Ishikawa (cell line): Measurements from ENCODE around the gene LSM5.

Experiments used
- CEBPB ChIP-seq: IDR thresholded peaks from 2 replicates; pipeline ENCODE4 v1.6.1; 2012
- CREB1 ChIP-seq: IDR thresholded peaks from 2 replicates; pipeline ENCODE4 v1.6.1; 2012; ENCODE audit warnings: low read depth
- EGR1 ChIP-seq: IDR thresholded peaks from 2 replicates; pipeline ENCODE4 v1.6.1; 2012
- EP300 ChIP-seq: IDR thresholded peaks from 2 replicates; pipeline ENCODE4 v1.6.1; 2012; ENCODE audit warnings: borderline replicate concordance
- FOXM1 ChIP-seq: IDR thresholded peaks from 2 replicates; pipeline ENCODE4 v1.6.1; 2012; ENCODE audit warnings: low read depth, borderline replicate concordance
- NFIC ChIP-seq: IDR thresholded peaks from 2 replicates; pipeline ENCODE4 v1.6.1; 2012
- RAD21 ChIP-seq: IDR thresholded peaks from 2 replicates; pipeline ENCODE4 v1.6.1; 2012; ENCODE audit warnings: low read depth
- TAF1 ChIP-seq: IDR thresholded peaks from 2 replicates; pipeline ENCODE4 v1.6.1; 2012; ENCODE audit warnings: low read depth, mild to moderate bottlenecking
- TCF12 ChIP-seq: IDR thresholded peaks from 2 replicates; pipeline ENCODE4 v1.6.1; 2012; ENCODE audit warnings: low read depth
- TEAD4 ChIP-seq: IDR thresholded peaks from 2 replicates; pipeline ENCODE4 v1.6.1; 2012
- YY1 ChIP-seq: IDR thresholded peaks from 2 replicates; pipeline ENCODE4 v1.6.1; 2012; ENCODE audit warnings: low read depth
- ZBTB7A ChIP-seq: IDR thresholded peaks from 2 replicates; pipeline ENCODE4 v1.6.1; 2012; ENCODE audit warnings: low read depth
- TF ChIP-seq, protein P1 (sequence below): IDR thresholded peaks from 2 replicates; pipeline ENCODE4 v1.6.1; 2012
- TF ChIP-seq, protein P2 (sequence below): IDR thresholded peaks from 2 replicates; pipeline ENCODE4 v1.6.1; 2012; ENCODE audit warnings: low read depth, mild to moderate bottlenecking
- TF ChIP-seq, protein P3 (sequence below): IDR thresholded peaks from 2 replicates; pipeline ENCODE4 v1.6.1; 2012

LSM5 gene

DNA sequence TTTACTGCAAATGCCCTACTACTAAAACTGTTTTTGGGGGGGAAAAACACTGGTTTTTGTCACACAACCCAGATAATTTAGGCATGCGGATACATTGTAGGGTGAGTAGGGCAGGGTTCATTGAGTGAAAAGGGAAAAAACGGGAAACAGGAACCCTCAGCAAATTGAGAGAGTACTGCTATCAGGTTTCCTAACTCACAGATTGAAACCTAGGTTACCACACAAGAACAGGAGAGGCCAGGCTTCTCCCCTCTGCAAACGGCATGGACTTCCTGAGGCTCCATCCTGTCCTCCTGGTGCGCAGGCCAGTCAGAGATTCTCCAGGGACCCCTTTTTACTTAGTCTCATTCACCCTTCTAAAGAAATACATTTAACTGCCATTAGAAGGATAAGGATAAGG is 35.7 kb upstream of the LSM5 start:
- TF ChIP-seq, protein P1, sequence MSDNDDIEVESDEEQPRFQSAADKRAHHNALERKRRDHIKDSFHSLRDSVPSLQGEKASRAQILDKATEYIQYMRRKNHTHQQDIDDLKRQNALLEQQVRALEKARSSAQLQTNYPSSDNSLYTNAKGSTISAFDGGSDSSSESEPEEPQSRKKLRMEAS = no peak
- TF ChIP-seq TCF12 = no peak
- TF ChIP-seq FOXM1 = no peak
- TF ChIP-seq RAD21 = no peak
- TF ChIP-seq NFIC = no peak
- TF ChIP-seq, protein P2, sequence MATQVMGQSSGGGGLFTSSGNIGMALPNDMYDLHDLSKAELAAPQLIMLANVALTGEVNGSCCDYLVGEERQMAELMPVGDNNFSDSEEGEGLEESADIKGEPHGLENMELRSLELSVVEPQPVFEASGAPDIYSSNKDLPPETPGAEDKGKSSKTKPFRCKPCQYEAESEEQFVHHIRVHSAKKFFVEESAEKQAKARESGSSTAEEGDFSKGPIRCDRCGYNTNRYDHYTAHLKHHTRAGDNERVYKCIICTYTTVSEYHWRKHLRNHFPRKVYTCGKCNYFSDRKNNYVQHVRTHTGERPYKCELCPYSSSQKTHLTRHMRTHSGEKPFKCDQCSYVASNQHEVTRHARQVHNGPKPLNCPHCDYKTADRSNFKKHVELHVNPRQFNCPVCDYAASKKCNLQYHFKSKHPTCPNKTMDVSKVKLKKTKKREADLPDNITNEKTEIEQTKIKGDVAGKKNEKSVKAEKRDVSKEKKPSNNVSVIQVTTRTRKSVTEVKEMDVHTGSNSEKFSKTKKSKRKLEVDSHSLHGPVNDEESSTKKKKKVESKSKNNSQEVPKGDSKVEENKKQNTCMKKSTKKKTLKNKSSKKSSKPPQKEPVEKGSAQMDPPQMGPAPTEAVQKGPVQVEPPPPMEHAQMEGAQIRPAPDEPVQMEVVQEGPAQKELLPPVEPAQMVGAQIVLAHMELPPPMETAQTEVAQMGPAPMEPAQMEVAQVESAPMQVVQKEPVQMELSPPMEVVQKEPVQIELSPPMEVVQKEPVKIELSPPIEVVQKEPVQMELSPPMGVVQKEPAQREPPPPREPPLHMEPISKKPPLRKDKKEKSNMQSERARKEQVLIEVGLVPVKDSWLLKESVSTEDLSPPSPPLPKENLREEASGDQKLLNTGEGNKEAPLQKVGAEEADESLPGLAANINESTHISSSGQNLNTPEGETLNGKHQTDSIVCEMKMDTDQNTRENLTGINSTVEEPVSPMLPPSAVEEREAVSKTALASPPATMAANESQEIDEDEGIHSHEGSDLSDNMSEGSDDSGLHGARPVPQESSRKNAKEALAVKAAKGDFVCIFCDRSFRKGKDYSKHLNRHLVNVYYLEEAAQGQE = no peak
- TF ChIP-seq, protein P3, sequence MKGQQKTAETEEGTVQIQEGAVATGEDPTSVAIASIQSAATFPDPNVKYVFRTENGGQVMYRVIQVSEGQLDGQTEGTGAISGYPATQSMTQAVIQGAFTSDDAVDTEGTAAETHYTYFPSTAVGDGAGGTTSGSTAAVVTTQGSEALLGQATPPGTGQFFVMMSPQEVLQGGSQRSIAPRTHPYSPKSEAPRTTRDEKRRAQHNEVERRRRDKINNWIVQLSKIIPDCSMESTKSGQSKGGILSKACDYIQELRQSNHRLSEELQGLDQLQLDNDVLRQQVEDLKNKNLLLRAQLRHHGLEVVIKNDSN = no peak
- no peak for TF ChIP-seq EP300
- TF ChIP-seq YY1 = no peak
- no peak for TF ChIP-seq CEBPB
- TF ChIP-seq ZBTB7A = no peak
- no peak for TF ChIP-seq TEAD4

DNA sequence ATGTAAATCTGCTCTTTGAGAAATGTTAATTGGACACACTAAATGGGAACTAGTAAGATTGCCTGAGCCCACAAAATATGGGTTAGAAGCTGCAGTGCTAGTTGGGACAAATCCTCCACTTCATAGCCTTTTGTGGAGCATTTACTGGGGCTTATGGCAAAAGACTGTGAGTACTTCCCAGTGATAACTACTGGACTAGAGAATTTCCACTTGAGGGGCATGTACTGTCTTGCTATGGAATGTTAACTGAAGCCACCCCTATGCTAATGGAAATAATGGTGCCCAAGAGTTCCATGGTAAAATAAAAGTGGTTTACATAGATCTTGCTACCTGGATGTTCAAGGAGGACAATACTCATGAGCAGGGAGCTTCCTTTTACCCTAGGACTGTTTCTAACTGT is 34.5 kb upstream of the LSM5 start:
- TF ChIP-seq FOXM1 (no peak), TCF12 (no peak), EP300 (no peak), EGR1 (no peak), RAD21 (no peak), CREB1 (no peak), CEBPB (no peak), TAF1 (no peak), ZBTB7A (no peak), NFIC (no peak), TEAD4 (no peak), YY1 (no peak)
- TF ChIP-seq, protein P1 = no peak
- TF ChIP-seq, protein P3 = no peak
- TF ChIP-seq, protein P2 = no peak

- TF ChIP-seq FOXM1 (no peak), TEAD4 (no peak), CEBPB (no peak)
These were observed 32.8 kb upstream of the LSM5 start for GRCh38 chr7:32522746-32523530.

DNA sequence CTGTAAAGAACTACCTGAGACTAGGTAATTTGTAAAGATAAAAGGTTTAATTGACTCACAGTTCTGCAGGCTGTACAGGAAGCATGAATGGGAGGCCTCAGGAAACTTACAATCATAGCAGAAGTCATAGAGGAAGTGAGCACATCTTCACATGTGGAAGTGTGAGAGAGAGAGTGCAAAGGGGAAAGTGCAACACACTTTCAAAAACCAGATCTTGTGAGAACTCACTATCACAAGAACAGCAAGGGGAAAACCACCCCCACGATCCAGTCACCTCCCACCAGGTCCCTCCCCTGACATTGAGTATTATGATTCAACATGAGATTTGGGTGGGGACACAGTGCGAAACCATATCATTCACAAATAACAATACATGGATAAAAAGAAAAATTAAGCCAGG is 29.6 kb upstream of the LSM5 start:
- TF ChIP-seq ZBTB7A = no peak

GRCh38 chr7:32518534-32519140 is 28.5 kb upstream of the LSM5 start:
- TF ChIP-seq YY1 = no peak
- no peak for TF ChIP-seq ZBTB7A
- TF ChIP-seq FOXM1 = no peak
- TF ChIP-seq NFIC = no peak
- TF ChIP-seq RAD21 = no peak
- no peak for TF ChIP-seq EP300
- TF ChIP-seq, protein P1 = no peak
- TF ChIP-seq CEBPB = no peak
- TF ChIP-seq TCF12 = no peak
- no peak for TF ChIP-seq CREB1
- TF ChIP-seq, protein P3 = no peak
